Naive thymus-derived CD8-positive, alpha-beta T cell (primary cell): ENCODE measurements around the gene MAGI1. TPM values are rescaled to one million over a fixed set of nuclear protein-coding genes. Genes with fewer than 3 reads are reported as not detected.

Experiments used
- ATAC-seq, 2 donors: fragments of 150-1000 bp; cut with Tn5 transposase in 1 of 2; sonication (Bioruptor Pico), chemical (Tn5 transposase) in 1 of 2; 1 replicate in 1 of 2; 2 replicates in 1 of 2; pipeline ENCODE4 v1.10.0; 2021; ENCODE audit warnings: mild to moderate bottlenecking in 2 of 2, moderate library complexity in 2 of 2
- POLR2A ChIA-PET: fragments of 350-600 bp; sonication (Branson Sonifier 250); formaldehyde crosslinking; loops from one replicate; lab custom pipeline; 2021; ENCODE audit warnings: antibody characterized with exemption; lab: Charles Lee
- DNase-seq, 10 donors: peaks; one replicate each; pipeline versions ENCODE4 v3.0.0 to v3.0.0-alpha.2; 2020 to 2022
- H3K27ac Mint-ChIP-seq, 10 donors: one replicate each; pipeline ENCODE4 v1.8.0; 2020 to 2022; ENCODE audit warnings: mild to moderate bottlenecking in 10 of 10, mixed read lengths in 10 of 10, moderate library complexity in 4 of 10, inconsistent platforms in 1 of 10
- H3K27me3 Mint-ChIP-seq, 5 donors: one replicate each; pipeline ENCODE4 v1.8.0; 2021 to 2022; ENCODE audit warnings: mixed read lengths in 5 of 5
- H3K36me3 Mint-ChIP-seq, 3 donors: one replicate each; pipeline ENCODE4 v1.8.0; 2020 to 2022; ENCODE audit warnings: mixed read lengths in 3 of 3, mild to moderate bottlenecking in 2 of 3, inconsistent platforms in 1 of 3
- H3K4me1 Mint-ChIP-seq, 4 donors: one replicate each; pipeline ENCODE4 v1.8.0; 2021 to 2022; ENCODE audit warnings: mixed read lengths in 4 of 4
- H3K4me3 Mint-ChIP-seq, 10 donors: one replicate each; pipeline ENCODE4 v1.8.0; 2020 to 2022; ENCODE audit warnings: mild to moderate bottlenecking in 10 of 10, mixed read lengths in 10 of 10, moderate library complexity in 6 of 10, inconsistent platforms in 1 of 10
- H3K9me3 Mint-ChIP-seq, 9 donors: one replicate each; pipeline ENCODE4 v1.8.0; 2020 to 2022; ENCODE audit warnings: mixed read lengths in 9 of 9, mild to moderate bottlenecking in 3 of 9, inconsistent platforms in 1 of 9, moderate library complexity in 1 of 9
- polyA plus RNA-seq, 3 donors: library from polyadenylated mRNA; unstranded; fragments of 300-500 nt; fragmentation: Illumina TruSeq; gene quantifications; one replicate each; pipeline ENCODE4 v1.2.3, GENCODE V29; 2021
- total RNA-seq, 8 experiments: library from RNA in 2 of 8; stranded (reverse) in 2 of 8; gene quantifications; one replicate each; pipeline ENCODE4 v1.2.3 and lab custom pipeline; 2021 to 2026

The MAGI1 gene
- total and polyA plus RNA-seq, 5 experiments from 2014 or later = not detected

GRCh38 chr3:65401359-65402305 lies 637.1 kb downstream of the MAGI1 start:
- H3K27ac Mint-ChIP-seq = no peak overlapping the region
- POLR2A ChIA-PET = no interaction called here
- peaks cover 0 to 4% (median 0%) of the 10 kb centered on the region in 9 donors for H3K9me3 Mint-ChIP-seq
- no peak overlapping the region for H3K4me3 Mint-ChIP-seq
- no peaks in the 10 kb centered on the region for H3K4me1 Mint-ChIP-seq
- peaks cover 0 to 1% (median 0%) of the 10 kb centered on the region in 5 donors for H3K27me3 Mint-ChIP-seq
- no peak for ATAC-seq
- no peaks in the 10 kb centered on the region for H3K36me3 Mint-ChIP-seq
- no peak for DNase-seq

- H3K27ac Mint-ChIP-seq = no peak overlapping the region
- ATAC-seq = no peak
- H3K36me3 Mint-ChIP-seq = no peaks in the 10 kb centered on the region
- H3K9me3 Mint-ChIP-seq = peaks cover 0 to 4% (median 0%) of the 10 kb centered on the region in 9 donors
- POLR2A ChIA-PET = no interaction called here
- no peak overlapping the region for H3K4me3 Mint-ChIP-seq
- H3K4me1 Mint-ChIP-seq = no peaks in the 10 kb centered on the region
- peaks cover 0 to 1% (median 0%) of the 10 kb centered on the region in 5 donors for H3K27me3 Mint-ChIP-seq
- DNase-seq = no peak
These were observed 637.8 kb downstream of the MAGI1 start for GRCh38 chr3:65400899-65401298.

- peaks cover 0 to 10% (median 0%) of the 10 kb centered on the region in 9 donors for H3K9me3 Mint-ChIP-seq
- POLR2A ChIA-PET = no interaction called here
- peaks cover 0 to 1% (median 0%) of the 10 kb centered on the region in 5 donors for H3K27me3 Mint-ChIP-seq
These were observed 639.8 kb downstream of the MAGI1 start for GRCh38 chr3:65398953-65399352.

GRCh38 chr3:65396078-65396477 lies 642.6 kb downstream of the MAGI1 start:
- no peak overlapping the region for H3K4me3 Mint-ChIP-seq
- H3K36me3 Mint-ChIP-seq = no peaks in the 10 kb centered on the region
- peaks cover 0 to 10% (median 0%) of the 10 kb centered on the region in 9 donors for H3K9me3 Mint-ChIP-seq
- POLR2A ChIA-PET = no interaction called here
- H3K4me1 Mint-ChIP-seq = no peaks in the 10 kb centered on the region
- H3K27ac Mint-ChIP-seq = no peak overlapping the region
- DNase-seq (no peak), ATAC-seq (no peak)
- no peaks in the 10 kb centered on the region for H3K27me3 Mint-ChIP-seq

More at GRCh38 chr3:65398953-65399352, 639.8 kb downstream of the MAGI1 start:
- no peaks in the 10 kb centered on the region for H3K36me3 Mint-ChIP-seq
- no peak overlapping the region for H3K27ac Mint-ChIP-seq
- ATAC-seq = no peak
- no peak for DNase-seq
- H3K4me1 Mint-ChIP-seq = no peaks in the 10 kb centered on the region
- H3K4me3 Mint-ChIP-seq = no peak overlapping the region

GRCh38 chr3:65391068-65391467 lies 647.6 kb downstream of the MAGI1 start:
- H3K27ac Mint-ChIP-seq = no peak overlapping the region
- H3K9me3 Mint-ChIP-seq = peaks cover 0 to 9% (median 2%) of the 10 kb centered on the region in 9 donors
- no peak overlapping the region for H3K4me3 Mint-ChIP-seq
- no peaks in the 10 kb centered on the region for H3K4me1 Mint-ChIP-seq
- POLR2A ChIA-PET = no interaction called here
- H3K27me3 Mint-ChIP-seq = peaks cover 0 to 4% (median 0%) of the 10 kb centered on the region in 5 donors
- no peak for DNase-seq
- no peaks in the 10 kb centered on the region for H3K36me3 Mint-ChIP-seq
- ATAC-seq = no peak

GRCh38 chr3:65385805-65386204 lies 652.9 kb downstream of the MAGI1 start:
- Mint-ChIP-seq H3K36me3 (no peaks in the 10 kb centered on the region), H3K9me3 (peaks cover 0 to 14% (median 0%) of the 10 kb centered on the region in 9 donors), H3K27ac (no peak overlapping the region), H3K4me1 (no peaks in the 10 kb centered on the region), H3K27me3 (peaks cover 0 to 7% (median 0%) of the 10 kb centered on the region in 5 donors), H3K4me3 (no peak overlapping the region)
- DNase-seq (no peak), ATAC-seq (no peak)
- POLR2A ChIA-PET = no interaction called here

GRCh38 chr3:65381496-65382010 lies 657.2 kb downstream of the MAGI1 start:
- Mint-ChIP-seq H3K4me3 (no peak overlapping the region), H3K27ac (no peak overlapping the region), H3K27me3 (peaks cover 0 to 3% (median 0%) of the 10 kb centered on the region in 5 donors), H3K36me3 (no peaks in the 10 kb centered on the region), H3K9me3 (peaks cover 0 to 14% (median 0%) of the 10 kb centered on the region in 9 donors), H3K4me1 (no peaks in the 10 kb centered on the region)
- no peak for ATAC-seq
- no peak for DNase-seq
- POLR2A ChIA-PET = no interaction called here

- no peaks in the 10 kb centered on the region for H3K36me3 Mint-ChIP-seq
- no peak overlapping the region for H3K27ac Mint-ChIP-seq
- no peaks in the 10 kb centered on the region for H3K4me1 Mint-ChIP-seq
- H3K4me3 Mint-ChIP-seq = no peak overlapping the region
- H3K9me3 Mint-ChIP-seq = peaks cover 0 to 14% (median 2%) of the 10 kb centered on the region in 9 donors
- POLR2A ChIA-PET = no interaction called here
- peaks cover 0 to 3% (median 0%) of the 10 kb centered on the region in 5 donors for H3K27me3 Mint-ChIP-seq
- no peak for DNase-seq
- no peak for ATAC-seq
These were observed 659.5 kb downstream of the MAGI1 start for GRCh38 chr3:65379223-65379622.

- Mint-ChIP-seq H3K9me3 (peaks cover 0 to 12% (median 2%) of the 10 kb centered on the region in 9 donors), H3K27me3 (no peaks in the 10 kb centered on the region), H3K4me1 (no peaks in the 10 kb centered on the region), H3K4me3 (no peak overlapping the region), H3K27ac (no peak overlapping the region), H3K36me3 (no peaks in the 10 kb centered on the region)
- DNase-seq (no peak), ATAC-seq (no peak)
- POLR2A ChIA-PET = no interaction called here
These were observed 661.1 kb downstream of the MAGI1 start for GRCh38 chr3:65377637-65378036.

GRCh38 chr3:65376426-65376825 lies 662.3 kb downstream of the MAGI1 start:
- no peak for ATAC-seq
- Mint-ChIP-seq H3K4me1 (no peaks in the 10 kb centered on the region), H3K27me3 (no peaks in the 10 kb centered on the region), H3K27ac (no peak overlapping the region), H3K9me3 (peaks cover 0 to 14% (median 7%) of the 10 kb centered on the region in 9 donors), H3K4me3 (no peak overlapping the region), H3K36me3 (no peaks in the 10 kb centered on the region)
- no peak for DNase-seq
- POLR2A ChIA-PET = no interaction called here

GRCh38 chr3:65371053-65371452 lies 667.7 kb downstream of the MAGI1 start:
- Mint-ChIP-seq H3K4me3 (no peak overlapping the region), H3K9me3 (peaks cover 0 to 30% (median 6%) of the 10 kb centered on the region in 9 donors), H3K27me3 (peaks cover 0 to 5% (median 0%) of the 10 kb centered on the region in 5 donors), H3K36me3 (no peaks in the 10 kb centered on the region), H3K4me1 (no peaks in the 10 kb centered on the region), H3K27ac (no peak overlapping the region)
- ATAC-seq (no peak), DNase-seq (no peak)
- POLR2A ChIA-PET = no interaction called here

GRCh38 chr3:65368866-65369265 lies 669.9 kb downstream of the MAGI1 start:
- no peaks in the 10 kb centered on the region for H3K36me3 Mint-ChIP-seq
- peaks cover 0 to 30% (median 5%) of the 10 kb centered on the region in 9 donors for H3K9me3 Mint-ChIP-seq
- ATAC-seq = no peak
- POLR2A ChIA-PET = no interaction called here
- H3K27ac Mint-ChIP-seq = no peak overlapping the region
- H3K4me1 Mint-ChIP-seq = no peaks in the 10 kb centered on the region
- H3K4me3 Mint-ChIP-seq = no peak overlapping the region
- H3K27me3 Mint-ChIP-seq = peaks cover 0 to 5% (median 0%) of the 10 kb centered on the region in 5 donors
- no peak for DNase-seq

- Mint-ChIP-seq H3K27ac (no peak overlapping the region), H3K36me3 (no peaks in the 10 kb centered on the region), H3K4me3 (no peak overlapping the region), H3K9me3 (peaks cover 0 to 21% (median 0%) of the 10 kb centered on the region in 9 donors), H3K27me3 (peaks cover under 1 to 14% (median 4%) of the 10 kb centered on the region in 5 donors), H3K4me1 (no peaks in the 10 kb centered on the region)
- no peak for DNase-seq
- ATAC-seq = no peak
- POLR2A ChIA-PET = no interaction called here
These were observed 676.0 kb downstream of the MAGI1 start for GRCh38 chr3:65362688-65363087.
